Measurements from ENCODE around the gene ADGRF5.

ADGRF5 gene

GRCh38 chr6:46821458-46821881, 100.3 kb downstream of the ADGRF5 start:
- DNase-seq (ENCODE audit: low read depth), result peak; percentile 9

GRCh38 chr6:46819561-46819960, 102.2 kb downstream of the ADGRF5 start:
- no peak for DNase-seq (ENCODE audit: low read depth)

- DNase-seq (ENCODE audit: low read depth), result no peak
These were observed 105.1 kb downstream of the ADGRF5 start for GRCh38 chr6:46816626-46817025.

GRCh38 chr6:46815130-46815529, 106.6 kb downstream of the ADGRF5 start:
- no peak for DNase-seq (ENCODE audit: low read depth)

- DNase-seq (ENCODE audit: low read depth), result no peak
These were observed 112.9 kb downstream of the ADGRF5 start for GRCh38 chr6:46808806-46809205.
